Muscle layer of colon (tissue), 2 donors: Measurements from ENCODE around the gene NFKBIL1.

Source experiments
- H3K27ac ChIP-seq: one replicate; pipeline ENCODE4 v1.7.0; 2013; ENCODE audit warnings: low read depth, mild to moderate bottlenecking, low read length, moderate library complexity
- H3K27me3 ChIP-seq, 2 donors: one replicate each; pipeline ENCODE4 v1.7.0; 2013; ENCODE audit warnings: low read length in 2 of 2, mild to moderate bottlenecking in 2 of 2; ENCODE audit not compliant: insufficient read depth in 2 of 2, control insufficient read depth in 1 of 2
- H3K36me3 ChIP-seq: one replicate; pipeline ENCODE4 v1.7.0; 2013; ENCODE audit warnings: mild to moderate bottlenecking, low read length; ENCODE audit not compliant: insufficient read depth
- H3K4me1 ChIP-seq: one replicate; pipeline ENCODE4 v1.7.0; 2013; ENCODE audit warnings: mild to moderate bottlenecking, low read length; ENCODE audit not compliant: insufficient read depth
- H3K4me3 ChIP-seq, 2 donors: one replicate each; pipeline ENCODE4 v1.7.0; 2013; ENCODE audit warnings: low read length in 2 of 2, low read depth in 1 of 2, mild to moderate bottlenecking in 1 of 2, moderate library complexity in 1 of 2
- H3K9ac ChIP-seq: one replicate; pipeline ENCODE4 v1.7.0; 2013; ENCODE audit warnings: low read length
- H3K9me3 ChIP-seq: one replicate; pipeline ENCODE4 v1.7.0; 2013; ENCODE audit warnings: mild to moderate bottlenecking, low read length
- donor health status: abdominal sarcoma.
- donor health status: Adenocarcinoma of cecum.

Gene NFKBIL1

GRCh38 chr6:31538805-31539400 is 8.5 kb upstream of the NFKBIL1 start:
- no peak overlapping the region for H3K4me3 ChIP-seq
- no peaks in the 10 kb centered on the region for H3K27me3 ChIP-seq
- no peaks in the 10 kb centered on the region for H3K9me3 ChIP-seq
- peak overlapping the region; percentile 9 for H3K9ac ChIP-seq
- peaks cover 60% of the 10 kb centered on the region for H3K36me3 ChIP-seq
- H3K27ac ChIP-seq = no peak overlapping the region
- peaks cover 36% of the 10 kb centered on the region for H3K4me1 ChIP-seq

DNA sequence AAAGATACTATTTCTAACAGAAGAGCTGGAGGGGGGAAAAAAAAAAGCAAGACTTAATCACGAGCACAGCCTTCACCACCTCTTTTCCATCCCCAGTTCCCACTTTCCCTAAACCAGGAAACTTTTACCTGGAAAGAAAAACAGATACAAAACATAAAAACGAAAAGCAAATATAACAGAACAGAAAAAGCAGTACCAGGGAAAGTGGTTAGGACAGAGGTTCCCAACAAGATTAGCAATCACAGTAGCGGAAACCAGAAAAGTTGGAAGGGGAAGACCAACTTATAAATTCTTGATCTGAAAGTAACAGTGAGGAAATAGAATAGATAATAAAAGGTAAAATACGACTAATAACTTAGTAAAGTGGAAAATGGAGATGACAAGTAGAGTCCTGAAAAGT is 6.8 kb upstream of the NFKBIL1 start:
- Histone ChIP-seq H3K9ac (peak overlapping the region; percentile 95), H3K9me3 (no peaks in the 10 kb centered on the region), H3K27ac (peak overlapping the region; percentile 83), H3K4me3 (peak overlapping the region; percentile 36 to 98), H3K27me3 (no peaks in the 10 kb centered on the region), H3K4me1 (peaks cover 36% of the 10 kb centered on the region), H3K36me3 (peaks cover 42% of the 10 kb centered on the region)

- no peaks in the 10 kb centered on the region for H3K9me3 ChIP-seq
- H3K36me3 ChIP-seq = peaks cover 37% of the 10 kb centered on the region
- no peaks in the 10 kb centered on the region for H3K27me3 ChIP-seq
- peak overlapping the region; percentile 95 for H3K9ac ChIP-seq
- H3K27ac ChIP-seq = peak overlapping the region; percentile 83
- H3K4me1 ChIP-seq = peaks cover 36% of the 10 kb centered on the region
- peak overlapping the region; percentile 36 to 98 for H3K4me3 ChIP-seq
Observed at GRCh38 chr6:31541059-31541657, 6.2 kb upstream of the NFKBIL1 start.

GRCh38 chr6:31541658-31542521 is 5.5 kb upstream of the NFKBIL1 start, which contains the start of gene DDX39B:
Gene DDX39B, minus strand, starts transcription at chr6:31542003. Its CDS starts 1,471 bp downstream, at chr6:31540532.
- Histone ChIP-seq H3K36me3 (peaks cover 31% of the 10 kb centered on the region), H3K9me3 (no peaks in the 10 kb centered on the region), H3K4me1 (peaks cover 42% of the 10 kb centered on the region), H3K9ac (peak within 1 kb of the TSS; percentile 95), H3K27me3 (no peaks in the 10 kb centered on the region), H3K27ac (peak within 1 kb of the TSS; percentile 83), H3K4me3 (peak within 1 kb of the TSS; percentile 45 to 98)

- peaks cover 18% of the 10 kb centered on the region for H3K36me3 ChIP-seq
- H3K27ac ChIP-seq = no peak overlapping the region
- peaks cover 47% of the 10 kb centered on the region for H3K4me1 ChIP-seq
- no peaks in the 10 kb centered on the region for H3K9me3 ChIP-seq
- no peak overlapping the region for H3K4me3 ChIP-seq
- no peaks in the 10 kb centered on the region for H3K27me3 ChIP-seq
- no peak overlapping the region for H3K9ac ChIP-seq
Observed at GRCh38 chr6:31543639-31544038, 3.8 kb upstream of the NFKBIL1 start.

- no peak overlapping the region for H3K4me3 ChIP-seq
- no peak overlapping the region for H3K9ac ChIP-seq
- peaks cover 40% of the 10 kb centered on the region for H3K4me1 ChIP-seq
- no peaks in the 10 kb centered on the region for H3K27me3 ChIP-seq
- H3K9me3 ChIP-seq = no peaks in the 10 kb centered on the region
- no peak overlapping the region for H3K27ac ChIP-seq
- peaks cover 8% of the 10 kb centered on the region for H3K36me3 ChIP-seq
Observed at GRCh38 chr6:31544676-31545075, 2.7 kb upstream of the NFKBIL1 start.

DNA sequence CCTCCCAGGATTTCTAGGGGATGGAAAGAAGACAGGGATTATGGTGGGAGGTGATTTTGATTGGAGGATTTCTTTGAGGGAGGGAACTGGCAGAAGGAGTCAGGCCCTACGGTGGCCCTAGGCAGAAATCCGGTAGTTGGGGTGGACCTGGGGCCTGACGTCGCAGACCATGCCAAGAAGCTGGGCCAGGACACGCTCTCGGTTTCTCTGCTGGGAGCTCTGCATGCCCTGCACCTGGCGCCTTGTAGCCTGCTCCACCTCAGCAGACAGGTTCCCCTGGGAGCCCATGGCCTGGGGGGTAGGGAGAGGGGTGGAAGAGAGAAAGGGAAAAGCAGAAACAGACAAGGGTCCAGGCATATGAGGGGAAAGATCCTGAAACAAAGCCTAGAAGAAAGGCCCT is 2.1 kb upstream of the NFKBIL1 start:
- Histone ChIP-seq H3K27ac (no peak overlapping the region), H3K9ac (no peak overlapping the region), H3K27me3 (no peaks in the 10 kb centered on the region), H3K4me3 (no peak overlapping the region), H3K9me3 (no peaks in the 10 kb centered on the region), H3K36me3 (peaks cover 2% of the 10 kb centered on the region), H3K4me1 (peaks cover 34% of the 10 kb centered on the region)

- Histone ChIP-seq H3K9me3 (no peaks in the 10 kb centered on the region), H3K4me3 (peak within 1 kb of the TSS; percentile 47 to 74), H3K36me3 (no peaks in the 10 kb centered on the region), H3K9ac (peak within 1 kb of the TSS; percentile 77), H3K27ac (peak within 1 kb of the TSS; percentile 86), H3K4me1 (peaks cover 28% of the 10 kb centered on the region), H3K27me3 (no peaks in the 10 kb centered on the region)
Observed at GRCh38 chr6:31546339-31546957, 960 bp upstream of the NFKBIL1 start, which contains the start of gene ATP6V1G2. Gene ATP6V1G2, minus strand, starts transcription at chr6:31546608. Its CDS starts 49 bp downstream, at chr6:31546559.

DNA sequence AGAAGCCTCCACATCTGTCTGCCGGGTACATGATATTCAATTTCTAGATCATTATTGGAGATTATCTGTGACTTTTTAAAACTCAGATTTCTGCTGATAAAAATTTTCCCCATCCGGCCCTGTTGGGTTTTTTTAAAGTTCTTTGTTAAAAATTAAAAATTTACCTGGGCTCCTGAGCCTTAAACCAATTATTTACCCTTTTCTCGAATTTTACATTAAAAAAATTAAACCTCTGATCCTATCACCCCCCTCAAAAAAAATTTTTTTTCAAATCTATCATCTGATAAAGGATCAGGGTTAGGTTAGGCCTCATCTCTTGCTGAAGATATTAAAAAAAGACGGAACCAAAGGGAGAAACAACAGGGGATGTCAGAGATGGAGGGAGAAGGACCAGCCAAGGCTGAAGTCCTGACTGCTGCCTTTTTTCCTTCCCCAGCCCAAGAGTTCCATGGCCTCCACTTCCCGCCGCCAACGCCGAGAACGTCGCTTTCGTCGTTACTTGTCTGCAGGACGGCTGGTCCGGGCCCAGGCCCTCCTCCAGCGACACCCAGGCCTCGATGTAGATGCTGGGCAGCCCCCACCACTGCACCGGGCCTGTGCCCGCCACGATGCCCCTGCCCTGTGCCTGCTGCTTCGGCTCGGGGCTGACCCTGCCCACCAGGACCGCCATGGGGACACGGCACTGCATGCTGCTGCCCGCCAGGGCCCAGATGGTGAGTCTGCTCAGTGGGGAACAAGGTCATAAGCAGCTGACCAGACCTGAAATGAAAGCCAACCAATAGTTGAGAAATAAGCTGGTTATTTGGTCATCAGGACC is 527 bp downstream of the NFKBIL1 start:
- peak overlapping the region; percentile 38 for H3K9ac ChIP-seq
- no peaks in the 10 kb centered on the region for H3K36me3 ChIP-seq
- H3K4me1 ChIP-seq = peaks cover 23% of the 10 kb centered on the region
- H3K27me3 ChIP-seq = no peaks in the 10 kb centered on the region
- H3K9me3 ChIP-seq = no peaks in the 10 kb centered on the region
- H3K27ac ChIP-seq = peak overlapping the region; percentile 86
- peak overlapping the region; percentile 28 to 74 for H3K4me3 ChIP-seq

DNA sequence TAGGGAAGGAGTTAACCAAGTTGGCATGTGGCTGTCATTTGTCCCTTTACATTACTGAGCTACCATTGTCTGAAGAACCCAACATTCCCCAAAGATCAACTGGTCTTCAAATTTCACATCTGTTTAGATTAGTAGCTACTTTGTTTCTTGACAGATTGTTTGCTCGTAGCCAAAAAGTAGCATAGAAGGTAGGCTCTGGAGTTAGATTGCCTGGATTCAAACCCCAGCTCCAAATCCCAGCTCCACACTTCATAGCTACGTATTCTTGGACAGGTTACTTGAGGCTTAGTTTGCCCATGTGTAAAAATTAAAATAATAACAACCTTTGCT is 1.1 kb downstream of the NFKBIL1 start:
- Histone ChIP-seq H3K4me3 (peak overlapping the region in 1 of 2 donors; percentile 74), H3K9me3 (no peaks in the 10 kb centered on the region), H3K36me3 (no peaks in the 10 kb centered on the region), H3K4me1 (peaks cover 19% of the 10 kb centered on the region), H3K9ac (peak overlapping the region; percentile 38), H3K27me3 (no peaks in the 10 kb centered on the region), H3K27ac (peak overlapping the region; percentile 86)
